ENCODE data around the gene SCFD2. TPM values are rescaled to one million over a fixed set of nuclear protein-coding genes. Genes with fewer than 3 reads are reported as not detected.

SCFD2 gene
- total RNA-seq, 3 donors from 2014 or later: 22.8 to 33.8 (median 25.0) TPM

DNA sequence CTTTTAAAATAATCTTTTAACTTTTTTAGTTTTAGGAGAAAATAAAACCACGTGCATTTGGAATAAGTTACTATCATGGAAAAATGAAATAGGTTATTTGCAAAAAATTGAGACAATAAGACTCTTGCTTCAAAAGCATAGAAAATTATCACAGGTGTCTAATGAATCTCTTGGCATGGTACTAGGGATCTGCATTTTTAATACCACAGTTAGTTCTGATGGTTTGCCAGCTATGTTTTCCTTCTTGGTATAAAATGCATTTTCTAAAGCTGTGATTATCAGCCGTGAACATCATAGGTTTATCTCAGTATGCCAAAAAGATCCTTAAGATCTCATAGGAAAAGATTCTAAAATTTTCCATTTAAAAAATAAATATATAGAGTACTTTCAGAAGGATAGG, 419.9 kb downstream of the SCFD2 start:
- intact Hi-C loops (cut with DNase I; ENCODE audit: low total_unique reads): no loop called here
- no peak for DNase-seq (ENCODE audit: low spot score in 2 of 2)
- Histone ChIP-seq H3K27ac (no peak overlapping the region), H3K4me3 (no peak overlapping the region), H3K9me3 (no peaks in the 10 kb centered on the region), H3K27me3 (no peaks in the 10 kb centered on the region), H3K4me1 (no peaks in the 10 kb centered on the region), H3K36me3 (no peaks in the 10 kb centered on the region)
- TF ChIP-seq POLR2AphosphoS5 (IDR thresholded peaks at IDR 0.05) (no peak), POLR2A (IDR thresholded peaks at IDR 0.05) (no peak)
- TF ChIP-seq, protein P1, sequence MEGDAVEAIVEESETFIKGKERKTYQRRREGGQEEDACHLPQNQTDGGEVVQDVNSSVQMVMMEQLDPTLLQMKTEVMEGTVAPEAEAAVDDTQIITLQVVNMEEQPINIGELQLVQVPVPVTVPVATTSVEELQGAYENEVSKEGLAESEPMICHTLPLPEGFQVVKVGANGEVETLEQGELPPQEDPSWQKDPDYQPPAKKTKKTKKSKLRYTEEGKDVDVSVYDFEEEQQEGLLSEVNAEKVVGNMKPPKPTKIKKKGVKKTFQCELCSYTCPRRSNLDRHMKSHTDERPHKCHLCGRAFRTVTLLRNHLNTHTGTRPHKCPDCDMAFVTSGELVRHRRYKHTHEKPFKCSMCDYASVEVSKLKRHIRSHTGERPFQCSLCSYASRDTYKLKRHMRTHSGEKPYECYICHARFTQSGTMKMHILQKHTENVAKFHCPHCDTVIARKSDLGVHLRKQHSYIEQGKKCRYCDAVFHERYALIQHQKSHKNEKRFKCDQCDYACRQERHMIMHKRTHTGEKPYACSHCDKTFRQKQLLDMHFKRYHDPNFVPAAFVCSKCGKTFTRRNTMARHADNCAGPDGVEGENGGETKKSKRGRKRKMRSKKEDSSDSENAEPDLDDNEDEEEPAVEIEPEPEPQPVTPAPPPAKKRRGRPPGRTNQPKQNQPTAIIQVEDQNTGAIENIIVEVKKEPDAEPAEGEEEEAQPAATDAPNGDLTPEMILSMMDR (IDR thresholded peaks at IDR 0.05): no peak

DNA sequence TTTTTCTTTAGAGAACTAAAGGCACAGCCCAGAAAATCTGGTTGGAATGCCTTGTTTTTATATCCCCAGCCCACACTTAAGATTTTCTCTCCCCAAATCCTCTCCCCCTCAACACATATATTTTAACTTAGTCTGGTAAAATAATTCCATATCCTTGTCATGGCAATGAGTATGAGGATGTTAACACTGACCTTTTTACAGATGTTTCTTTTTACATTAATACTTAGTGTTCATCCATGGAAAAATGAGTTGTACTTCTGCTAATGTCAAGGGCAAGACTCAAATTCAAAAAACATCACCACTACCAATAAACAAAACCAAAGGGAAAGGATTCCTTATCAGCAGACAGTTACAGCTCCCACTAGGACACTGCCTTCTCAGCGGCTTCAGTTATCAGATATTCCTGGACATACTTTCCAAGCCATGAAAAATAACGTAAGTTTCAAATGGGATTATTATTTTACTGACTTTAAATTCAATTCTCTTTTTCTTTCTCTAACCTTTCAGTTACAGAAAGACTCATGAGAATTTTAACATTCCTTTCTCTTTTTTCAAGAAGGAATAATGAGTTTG, 420.4 kb downstream of the SCFD2 start:
- H3K4me1 ChIP-seq: no peaks in the 10 kb centered on the region
- H3K27me3 ChIP-seq: no peaks in the 10 kb centered on the region
- DNase-seq (ENCODE audit: low spot score in 2 of 2): no peak
- no peak overlapping the region for H3K4me3 ChIP-seq
- intact Hi-C loops (cut with DNase I; ENCODE audit: low total_unique reads): no loop called here
- H3K36me3 ChIP-seq: no peaks in the 10 kb centered on the region
- H3K9me3 ChIP-seq: no peaks in the 10 kb centered on the region
- TF ChIP-seq POLR2A (IDR thresholded peaks at IDR 0.05): no peak
- TF ChIP-seq, protein P1 (IDR thresholded peaks at IDR 0.05): no peak
- TF ChIP-seq POLR2AphosphoS5 (IDR thresholded peaks at IDR 0.05): no peak
- H3K27ac ChIP-seq: no peak overlapping the region

GRCh38 chr4:52943677-52944076, 422.2 kb downstream of the SCFD2 start:
- intact Hi-C loops (cut with DNase I; ENCODE audit: low total_unique reads): no loop called here

GRCh38 chr4:52942936-52943335, 422.9 kb downstream of the SCFD2 start:
- H3K27ac ChIP-seq: no peak overlapping the region
- no peak for DNase-seq (ENCODE audit: low spot score in 2 of 2)
- TF ChIP-seq POLR2AphosphoS5 (IDR thresholded peaks at IDR 0.05): no peak
- TF ChIP-seq, protein P1 (IDR thresholded peaks at IDR 0.05): no peak
- TF ChIP-seq POLR2A (IDR thresholded peaks at IDR 0.05): no peak
- no peak overlapping the region for H3K4me3 ChIP-seq
- intact Hi-C loops (cut with DNase I; ENCODE audit: low total_unique reads): no loop called here
- H3K27me3 ChIP-seq: no peaks in the 10 kb centered on the region
- no peaks in the 10 kb centered on the region for H3K36me3 ChIP-seq
- no peaks in the 10 kb centered on the region for H3K9me3 ChIP-seq
- no peaks in the 10 kb centered on the region for H3K4me1 ChIP-seq

More at GRCh38 chr4:52943677-52944076, 422.2 kb downstream of the SCFD2 start:
- H3K9me3 ChIP-seq: no peaks in the 10 kb centered on the region
- no peaks in the 10 kb centered on the region for H3K27me3 ChIP-seq
- H3K27ac ChIP-seq: no peak overlapping the region
- DNase-seq (ENCODE audit: low spot score in 2 of 2): no peak
- H3K36me3 ChIP-seq: no peaks in the 10 kb centered on the region
- H3K4me3 ChIP-seq: no peak overlapping the region
- TF ChIP-seq, protein P1 (IDR thresholded peaks at IDR 0.05): no peak
- no peaks in the 10 kb centered on the region for H3K4me1 ChIP-seq

GRCh38 chr4:52941450-52941849, 424.4 kb downstream of the SCFD2 start:
- TF ChIP-seq POLR2A (IDR thresholded peaks at IDR 0.05) (no peak), POLR2AphosphoS5 (IDR thresholded peaks at IDR 0.05) (no peak)
- TF ChIP-seq, protein P1 (IDR thresholded peaks at IDR 0.05): no peak
- DNase-seq (ENCODE audit: low spot score in 2 of 2): no peak
- Histone ChIP-seq H3K4me1 (no peaks in the 10 kb centered on the region), H3K27ac (no peak overlapping the region), H3K27me3 (no peaks in the 10 kb centered on the region), H3K4me3 (no peak overlapping the region), H3K36me3 (no peaks in the 10 kb centered on the region), H3K9me3 (no peaks in the 10 kb centered on the region)
- intact Hi-C loops (cut with DNase I; ENCODE audit: low total_unique reads): no loop called here
